Transverse colon (tissue), 4 donors: ENCODE data around the gene RFX1.

Experiments
- CTCF ChIP-seq, 5 experiments: fragments of 200-600 bp in 3 of 5; fragments of 450-650 bp in 2 of 5; sonication (generic) in 3 of 5; IDR thresholded peaks; 1 replicate in 2 of 5; 2 replicates in 3 of 5; pipeline ENCODE4 v1.5.1; 2016 to 2017; ENCODE audit warnings: antibody characterized with exemption in 5 of 5, inconsistent platforms in 3 of 5, mild to moderate bottlenecking in 2 of 5, moderate library complexity in 1 of 5
- POLR2A ChIP-seq: fragments of 450-650 bp; IDR thresholded peaks from one replicate; pipeline ENCODE4 v1.6.1; 2016; ENCODE audit warnings: antibody characterized with exemption, mild to moderate bottlenecking, moderate library complexity
- POLR2AphosphoS5 ChIP-seq, 3 donors: sonication (generic); formaldehyde crosslinking; IDR thresholded peaks; one replicate each; pipeline ENCODE4 v1.6.1; 2016; ENCODE audit warnings: antibody characterized with exemption in 3 of 3

- TF ChIP-seq CTCF (IDR thresholded peaks at IDR 0.05) (no peak), POLR2A (no peak), POLR2AphosphoS5 (IDR thresholded peaks at IDR 0.05) (no peak)
Measured at GRCh38 chr19:13995878-13996765, 10.0 kb downstream of the RFX1 start.
